ENCODE data around the gene ZNF10.

The ZNF10 gene

DNA sequence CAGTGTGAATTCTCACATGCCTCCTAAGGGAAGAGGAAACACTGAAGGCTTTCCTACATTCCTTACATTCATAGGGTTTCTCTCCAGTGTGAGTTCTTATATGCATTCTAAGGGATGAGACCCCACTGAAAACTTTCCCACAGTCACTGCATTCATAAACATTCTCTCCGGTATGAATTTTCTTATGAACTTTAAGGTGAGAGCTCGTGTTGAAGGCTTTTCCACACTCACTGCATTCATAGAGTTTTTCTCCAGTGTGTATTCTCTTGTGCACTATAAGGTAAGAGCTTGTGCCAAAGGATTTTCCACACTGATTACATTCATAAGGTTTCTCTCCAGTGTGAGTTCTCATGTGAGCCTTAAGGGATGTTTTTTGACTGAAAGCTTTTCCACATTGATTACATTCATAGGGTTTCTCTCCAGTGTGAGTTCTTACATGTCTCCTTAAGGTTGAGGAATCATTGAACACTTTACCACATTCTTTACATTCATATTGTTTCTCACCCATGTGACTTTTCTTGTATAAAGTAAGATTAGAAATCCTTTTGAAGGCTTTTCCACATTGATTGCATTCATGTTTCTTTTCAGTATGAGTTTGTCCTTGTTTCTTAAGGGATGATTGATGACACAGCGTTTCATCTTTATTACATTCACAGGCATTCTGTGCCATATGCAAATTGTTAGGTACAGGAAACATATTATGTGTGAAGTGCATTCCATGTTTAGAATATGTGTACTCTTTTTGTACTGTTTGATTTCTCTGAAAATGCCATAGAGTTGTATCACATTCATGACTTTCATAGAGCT lies 9.8 kb upstream of the ZNF10 start:
- DNase-seq (ENCODE audit: extremely low read depth, low read depth): no peak
- TF ChIP-seq, protein P1, sequence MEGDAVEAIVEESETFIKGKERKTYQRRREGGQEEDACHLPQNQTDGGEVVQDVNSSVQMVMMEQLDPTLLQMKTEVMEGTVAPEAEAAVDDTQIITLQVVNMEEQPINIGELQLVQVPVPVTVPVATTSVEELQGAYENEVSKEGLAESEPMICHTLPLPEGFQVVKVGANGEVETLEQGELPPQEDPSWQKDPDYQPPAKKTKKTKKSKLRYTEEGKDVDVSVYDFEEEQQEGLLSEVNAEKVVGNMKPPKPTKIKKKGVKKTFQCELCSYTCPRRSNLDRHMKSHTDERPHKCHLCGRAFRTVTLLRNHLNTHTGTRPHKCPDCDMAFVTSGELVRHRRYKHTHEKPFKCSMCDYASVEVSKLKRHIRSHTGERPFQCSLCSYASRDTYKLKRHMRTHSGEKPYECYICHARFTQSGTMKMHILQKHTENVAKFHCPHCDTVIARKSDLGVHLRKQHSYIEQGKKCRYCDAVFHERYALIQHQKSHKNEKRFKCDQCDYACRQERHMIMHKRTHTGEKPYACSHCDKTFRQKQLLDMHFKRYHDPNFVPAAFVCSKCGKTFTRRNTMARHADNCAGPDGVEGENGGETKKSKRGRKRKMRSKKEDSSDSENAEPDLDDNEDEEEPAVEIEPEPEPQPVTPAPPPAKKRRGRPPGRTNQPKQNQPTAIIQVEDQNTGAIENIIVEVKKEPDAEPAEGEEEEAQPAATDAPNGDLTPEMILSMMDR (IDR thresholded peaks at IDR 0.05; ENCODE audit: low read depth, low read length): no peak

DNA sequence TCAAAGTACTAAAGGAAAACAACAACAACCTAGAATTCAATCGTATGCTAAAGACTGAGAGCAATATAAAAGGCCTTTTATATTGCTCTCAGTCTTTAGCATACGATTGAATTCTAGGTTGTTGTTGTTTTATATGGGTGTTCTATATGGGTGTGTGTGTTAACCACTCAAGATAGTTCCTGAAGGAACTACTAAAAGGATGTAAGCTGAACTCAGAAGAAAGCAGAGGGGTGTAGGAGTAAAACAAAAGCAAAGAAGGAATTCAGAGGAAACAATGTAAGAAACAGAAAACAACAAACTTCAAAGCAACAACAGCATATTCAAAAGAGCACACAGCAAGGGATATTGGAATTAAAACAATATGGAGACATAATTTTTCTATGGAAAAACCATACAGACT lies 5.8 kb upstream of the ZNF10 start:
- TF ChIP-seq, protein P1 (IDR thresholded peaks at IDR 0.05; ENCODE audit: low read depth, low read length): no peak

DNA sequence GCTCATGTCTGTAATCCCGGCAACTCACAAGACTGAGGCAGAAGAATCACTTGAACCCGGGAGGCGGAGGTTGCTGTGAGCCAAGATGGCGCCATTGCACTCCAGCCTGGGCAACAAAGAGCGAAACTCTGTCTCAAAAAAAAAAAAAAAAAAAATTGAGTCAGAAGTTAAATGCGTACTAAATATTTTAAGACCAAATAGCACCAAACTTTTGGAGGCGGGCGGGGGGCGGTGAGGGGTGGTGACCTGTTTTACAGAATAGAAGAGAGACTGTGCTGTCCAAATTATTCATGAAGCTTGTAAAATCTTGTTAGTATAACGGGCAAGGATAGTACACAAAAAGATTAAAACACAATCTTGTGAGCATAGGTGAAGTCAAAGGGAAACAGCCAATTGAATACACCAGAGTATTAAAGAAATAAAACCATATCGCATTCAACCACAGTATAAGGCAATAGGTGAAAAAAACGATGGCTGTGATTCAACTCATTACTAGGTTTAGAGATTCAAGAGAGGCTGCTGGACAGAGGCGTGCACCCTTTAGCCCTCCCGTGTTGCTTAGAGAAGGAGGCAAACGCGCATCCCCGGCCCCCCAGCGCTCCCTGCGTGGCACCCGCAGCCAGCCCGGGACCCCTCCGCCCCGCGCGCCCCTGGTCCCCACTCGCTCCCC lies 924 bp upstream of the ZNF10 start:
- DNase-seq (ENCODE audit: extremely low read depth, low read depth): no peak
- TF ChIP-seq, protein P1 (IDR thresholded peaks at IDR 0.05; ENCODE audit: low read depth, low read length): no peak

More for the DNA sequence above, 5.8 kb upstream of the ZNF10 start:
- no peak for DNase-seq (ENCODE audit: extremely low read depth, low read depth)

DNA sequence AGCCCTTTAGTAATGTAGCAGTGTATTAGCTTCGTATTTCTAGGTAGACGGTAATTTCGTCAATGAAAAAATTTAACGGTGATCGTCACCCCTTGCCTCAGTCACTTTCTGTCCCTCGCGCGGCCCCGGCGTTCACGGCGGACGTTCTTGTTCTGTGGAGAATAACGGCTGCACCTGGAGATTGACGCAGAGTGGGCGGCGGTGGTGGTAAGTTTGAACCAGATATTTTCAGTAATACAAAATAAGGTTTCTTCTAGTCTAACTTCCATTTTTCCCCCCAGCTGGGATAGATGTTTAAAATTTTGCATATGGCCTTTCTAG lies 341 bp downstream of the ZNF10 start:
- TF ChIP-seq, protein P1 (IDR thresholded peaks at IDR 0.05; ENCODE audit: low read depth, low read length): no peak
- no peak for DNase-seq (ENCODE audit: extremely low read depth, low read depth)

DNA sequence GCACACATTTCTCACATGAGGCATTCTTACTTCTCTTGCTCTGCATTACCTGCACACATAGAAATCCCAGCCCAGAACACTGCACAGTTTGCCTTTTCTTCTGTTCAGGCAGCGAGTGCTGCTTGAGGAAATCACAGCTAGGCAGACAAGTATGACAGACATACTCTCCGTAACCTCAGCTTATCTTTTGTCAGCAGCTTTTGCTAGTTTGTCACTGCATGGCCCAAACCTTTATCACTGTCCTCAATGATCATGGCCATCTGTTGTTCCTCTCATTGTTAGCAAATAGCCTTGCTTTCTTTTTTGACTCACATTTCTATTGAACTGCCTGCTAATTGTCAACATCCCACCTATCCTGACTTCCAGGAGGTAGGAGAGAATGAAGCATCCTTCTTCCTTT lies 5.3 kb downstream of the ZNF10 start:
- DNase-seq (ENCODE audit: extremely low read depth, low read depth): no peak
- TF ChIP-seq, protein P1 (IDR thresholded peaks at IDR 0.05; ENCODE audit: low read depth, low read length): no peak

DNA sequence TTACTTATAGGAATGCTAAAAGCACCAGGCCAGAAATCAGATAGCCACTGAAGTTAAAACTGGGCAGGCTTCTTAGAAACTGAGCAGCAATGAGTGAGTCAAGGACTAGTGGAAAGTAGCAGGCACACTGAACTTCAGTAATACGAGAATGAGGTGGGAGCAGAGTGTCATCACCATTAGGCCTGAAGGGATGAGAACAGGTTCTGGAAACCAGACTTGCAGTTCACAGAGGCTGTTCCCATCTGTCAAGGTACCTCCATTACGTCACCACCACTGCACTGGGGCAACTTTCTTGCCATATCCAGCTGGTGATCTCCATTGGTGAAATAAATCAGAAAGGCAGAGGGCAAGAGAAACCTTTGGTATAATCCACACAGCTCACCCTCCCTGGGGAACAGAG lies 15.6 kb downstream of the ZNF10 start:
- no peak for DNase-seq (ENCODE audit: extremely low read depth, low read depth)
- TF ChIP-seq, protein P1 (IDR thresholded peaks at IDR 0.05; ENCODE audit: low read depth, low read length): no peak

DNA sequence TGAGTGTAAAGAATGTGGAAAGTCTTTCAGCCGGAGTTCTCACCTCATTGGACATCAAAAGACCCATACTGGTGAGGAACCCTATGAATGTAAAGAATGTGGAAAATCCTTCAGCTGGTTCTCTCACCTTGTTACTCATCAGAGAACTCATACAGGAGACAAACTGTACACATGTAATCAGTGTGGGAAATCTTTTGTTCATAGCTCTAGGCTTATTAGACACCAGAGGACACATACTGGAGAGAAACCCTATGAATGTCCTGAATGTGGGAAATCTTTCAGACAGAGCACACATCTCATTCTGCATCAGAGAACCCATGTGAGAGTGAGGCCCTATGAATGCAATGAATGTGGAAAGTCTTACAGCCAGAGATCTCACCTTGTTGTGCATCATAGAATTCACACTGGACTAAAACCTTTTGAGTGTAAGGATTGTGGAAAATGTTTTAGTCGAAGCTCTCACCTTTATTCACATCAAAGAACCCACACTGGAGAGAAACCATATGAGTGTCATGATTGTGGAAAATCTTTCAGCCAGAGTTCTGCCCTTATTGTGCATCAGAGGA lies 25.8 kb downstream of the ZNF10 start:
- TF ChIP-seq, protein P1 (IDR thresholded peaks at IDR 0.05; ENCODE audit: low read depth, low read length): no peak
- DNase-seq (ENCODE audit: extremely low read depth, low read depth): no peak

Data from AG09319 (cell line).